Measurements from ENCODE around the gene SNED1.

Gene SNED1

GRCh38 chr2:241081190-241081642, 82.8 kb downstream of the SNED1 start:
- no peak overlapping the region for H3K27ac ChIP-seq (ENCODE audit: extremely low read depth, low read depth, low read length)
- H3K4me1 ChIP-seq (ENCODE audit: control insufficient read depth, insufficient read depth, low read length): no peaks in the 10 kb centered on the region
- peaks cover 6 to 13% of the 10 kb centered on the region in 2 experiments for H3K36me3 ChIP-seq (ENCODE audit: control insufficient read depth in 2 of 2, insufficient read depth in 1 of 2, low read length in 2 of 2)
- POLR2A ChIA-PET: no interaction called here
- CTCF ChIA-PET: no interaction called here
- TF ChIP-seq BCL11B (tag by site-specific recombination; IDR thresholded peaks at IDR 0.05; ENCODE audit: low read depth) (no peak), PATZ1 (tag by site-specific recombination; IDR thresholded peaks at IDR 0.05) (no peak), ZNF248 (tag by site-specific recombination; IDR thresholded peaks at IDR 0.05) (no peak), ZNF324 (tag by site-specific recombination; IDR thresholded peaks at IDR 0.05) (no peak), ZNF24 (tag by site-specific recombination; IDR thresholded peaks at IDR 0.05) (no peak), ZBTB20 (tag by site-specific recombination; IDR thresholded peaks at IDR 0.05) (no peak), ZNF571 (tag by site-specific recombination; IDR thresholded peaks at IDR 0.05) (no peak), PRDM1 (tag by site-specific recombination; IDR thresholded peaks at IDR 0.05) (no peak), ZNF114 (tag by site-specific recombination; IDR thresholded peaks at IDR 0.05) (no peak), ZNF792 (tag by site-specific recombination; IDR thresholded peaks at IDR 0.05) (no peak), ZNF510 (tag by site-specific recombination; IDR thresholded peaks at IDR 0.05; ENCODE audit: insufficient replicate concordance) (no peak), ZNF555 (tag by site-specific recombination; conservative IDR thresholded peaks at IDR 0.05) (no peak), ZBTB26 (tag by site-specific recombination; optimal IDR thresholded peaks at IDR 0.05) (no peak), ZNF280C (tag by site-specific recombination; IDR thresholded peaks at IDR 0.05) (no peak)
- no peaks in the 10 kb centered on the region for H3K9me3 ChIP-seq (ENCODE audit: control insufficient read depth, insufficient read depth, low read depth, low read length)
- no peak overlapping the region for H3K4me3 ChIP-seq (ENCODE audit: low read depth, low read length)

- H3K4me1 ChIP-seq (ENCODE audit: control insufficient read depth, insufficient read depth, low read length): no peaks in the 10 kb centered on the region
- no peak overlapping the region for H3K27ac ChIP-seq (ENCODE audit: extremely low read depth, low read depth, low read length)
- H3K36me3 ChIP-seq (ENCODE audit: control insufficient read depth in 2 of 2, insufficient read depth in 1 of 2, low read length in 2 of 2): peaks cover 12 to 18% of the 10 kb centered on the region in 2 experiments
- no peak for TF ChIP-seq ZFHX2 (tag by site-specific recombination; conservative IDR thresholded peaks at IDR 0.05)
- no peak overlapping the region for H3K4me3 ChIP-seq (ENCODE audit: low read depth, low read length)
- CTCF ChIA-PET: no interaction called here
- POLR2A ChIA-PET: no interaction called here
- no peaks in the 10 kb centered on the region for H3K9me3 ChIP-seq (ENCODE audit: control insufficient read depth, insufficient read depth, low read depth, low read length)
These were observed 83.4 kb downstream of the SNED1 start for GRCh38 chr2:241081643-241082340.
